Measurements from ENCODE around the gene TNS3.

Gene TNS3

DNA sequence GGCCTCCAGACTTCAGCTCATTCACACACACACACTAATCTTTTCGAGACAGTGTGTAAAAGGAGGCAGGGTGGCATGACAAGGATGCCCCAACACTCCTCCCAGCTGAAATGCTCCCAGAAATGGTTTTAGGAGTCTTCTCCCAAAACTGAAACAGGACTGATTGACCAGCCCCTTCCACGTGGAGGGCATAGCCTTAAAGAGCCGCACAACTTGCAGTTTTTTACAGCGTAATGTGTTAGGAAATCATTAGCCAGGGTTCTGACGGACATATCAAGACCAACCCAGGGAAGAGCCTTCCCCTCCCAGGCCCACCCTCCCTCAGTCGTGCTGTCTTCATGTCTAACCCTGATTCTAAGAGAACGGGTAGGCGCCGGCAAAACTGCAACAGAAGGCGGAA, 224.6 kb downstream of the TNS3 start:
- no peak for DNase-seq

DNA sequence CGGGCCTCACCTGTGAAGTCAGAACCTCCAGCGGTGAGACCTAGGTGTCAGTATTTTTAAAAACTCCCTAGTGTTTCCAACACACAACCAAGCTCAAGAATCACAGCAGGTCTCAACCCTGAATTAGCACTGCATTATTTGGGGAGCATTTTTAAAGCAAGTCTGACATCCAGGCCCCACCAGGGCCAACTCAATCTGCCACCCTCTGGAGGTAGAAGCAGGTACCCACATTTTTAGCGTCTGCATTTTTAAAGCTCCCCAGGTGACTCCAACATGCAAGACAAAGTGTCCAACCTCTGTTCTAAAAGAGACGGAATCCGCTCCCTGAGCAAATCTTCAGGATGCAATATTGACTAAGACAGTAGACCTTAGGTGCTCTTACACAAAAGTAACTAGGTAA, 225.7 kb downstream of the TNS3 start:
- DNase-seq = no peak

GRCh38 chr7:47355684-47356083, 226.2 kb downstream of the TNS3 start:
- DNase-seq = no peak

- no peak for DNase-seq
Measured at GRCh38 chr7:47354831-47355541, 226.9 kb downstream of the TNS3 start.

GRCh38 chr7:47354071-47354470, 227.8 kb downstream of the TNS3 start:
- DNase-seq = no peak

GRCh38 chr7:47352394-47352968, 229.4 kb downstream of the TNS3 start:
- DNase-seq = no peak

GRCh38 chr7:47351233-47352154, 230.4 kb downstream of the TNS3 start:
- DNase-seq = peak; percentile 4

GRCh38 chr7:47350425-47350824, 231.5 kb downstream of the TNS3 start:
- DNase-seq = no peak

GRCh38 chr7:47349401-47349800, 232.5 kb downstream of the TNS3 start:
- no peak for DNase-seq

DNA sequence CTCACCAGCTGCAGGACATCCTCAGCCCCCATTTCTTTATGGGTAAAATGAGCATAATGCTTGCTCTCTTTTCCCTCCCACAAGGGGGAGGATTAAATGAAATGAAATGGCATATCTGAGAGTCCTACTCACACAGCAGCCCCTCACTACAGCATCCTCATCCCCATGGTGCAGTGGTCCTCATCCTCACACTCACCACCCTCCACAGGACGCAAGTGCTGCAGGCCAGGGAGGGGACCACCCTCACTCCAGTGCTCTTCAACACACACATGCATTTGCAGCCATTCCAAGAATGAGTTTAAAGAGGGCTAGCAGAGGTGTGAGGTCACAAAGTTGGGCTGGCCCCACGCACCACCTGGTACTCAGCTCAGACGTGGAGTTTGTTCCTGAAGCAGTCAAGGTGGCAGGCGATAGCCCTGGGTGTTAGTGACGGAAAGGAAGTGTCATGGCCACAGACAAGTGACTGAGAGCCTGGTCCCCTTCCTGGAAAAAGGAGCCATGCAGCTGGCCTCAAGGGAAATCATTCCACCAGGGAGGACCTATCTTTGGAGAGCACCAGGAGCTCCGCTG, 234.0 kb downstream of the TNS3 start:
- no peak for DNase-seq

DNA sequence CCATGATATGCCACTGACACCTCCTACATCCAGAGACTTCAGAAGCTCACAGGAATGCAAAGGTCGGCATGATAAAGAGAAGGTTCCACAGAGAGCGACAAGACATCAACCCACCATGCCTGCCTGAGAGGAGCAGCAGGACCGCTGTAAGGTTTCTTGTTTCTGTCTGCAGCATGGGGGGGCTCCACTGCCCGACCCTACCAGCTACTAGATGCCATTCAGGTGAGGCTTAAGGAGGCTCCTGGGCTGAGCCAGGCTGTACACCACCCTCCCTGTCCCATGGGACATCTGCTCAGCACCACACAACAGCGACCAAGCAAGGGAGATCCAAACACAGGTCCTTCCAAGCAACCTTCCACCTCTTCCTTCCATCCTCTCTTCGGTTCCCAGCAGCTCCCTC, 234.6 kb downstream of the TNS3 start:
- no peak for DNase-seq

- DNase-seq = no peak
Measured at GRCh38 chr7:47346377-47346914, 235.5 kb downstream of the TNS3 start.

GRCh38 chr7:47345857-47346298, 236.0 kb downstream of the TNS3 start:
- DNase-seq = no peak

DNA sequence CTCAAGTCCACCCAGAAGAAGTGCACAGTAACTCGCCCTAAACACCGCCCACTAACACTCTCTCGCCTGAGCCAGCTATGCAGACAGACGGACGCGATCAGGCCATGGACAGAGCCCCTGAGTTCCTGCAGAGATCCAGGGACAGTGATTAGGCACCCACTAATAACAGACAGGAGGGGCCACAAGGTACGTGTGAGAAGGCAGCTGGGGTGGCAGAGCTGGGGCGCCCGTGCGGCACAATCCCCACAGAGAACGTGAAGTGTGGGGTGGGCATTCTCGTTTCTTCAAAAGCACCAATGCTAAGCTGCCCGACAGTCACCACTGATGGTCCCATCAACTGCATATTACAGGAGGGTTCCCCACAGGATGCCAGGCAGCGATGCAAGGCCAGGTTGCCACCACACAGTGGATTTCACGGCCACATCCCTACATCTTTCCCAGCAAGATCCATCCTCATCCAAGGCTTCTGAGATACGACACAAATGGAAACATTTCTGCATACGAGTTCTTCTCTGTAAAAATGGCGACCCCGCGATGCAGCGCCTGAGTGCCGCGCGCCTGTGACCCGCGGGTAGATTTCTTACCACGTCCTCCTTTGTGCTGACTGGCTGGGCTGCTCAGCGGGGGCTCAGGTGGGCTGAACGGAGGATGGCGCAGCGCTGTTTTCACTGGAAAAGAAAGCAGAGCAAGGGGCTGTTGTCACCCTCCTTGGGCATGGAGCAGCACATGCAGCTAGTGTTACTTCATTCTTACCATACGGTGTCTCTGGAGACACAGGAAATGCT, 237.5 kb downstream of the TNS3 start:
- no peak for DNase-seq

DNA sequence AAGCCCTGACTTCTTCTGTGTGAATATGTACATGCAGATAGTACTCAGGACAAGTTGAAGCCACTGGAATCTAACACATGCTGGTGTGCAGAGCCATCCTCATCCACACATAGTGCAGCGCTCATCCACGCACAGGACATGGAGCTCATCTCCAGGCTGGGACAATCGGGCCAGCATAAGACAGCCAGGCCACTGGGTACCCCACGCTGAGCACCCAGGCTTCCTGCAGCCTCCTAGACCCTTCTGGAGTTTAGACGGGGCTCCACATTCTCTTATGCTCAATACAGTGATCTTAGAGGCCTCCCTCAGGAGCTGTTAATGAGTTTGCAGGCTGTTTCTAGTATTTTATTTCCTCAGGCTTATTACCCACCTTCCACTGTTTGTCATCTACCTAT, 238.9 kb downstream of the TNS3 start:
- DNase-seq = no peak

GRCh38 chr7:47342296-47343060, 239.4 kb downstream of the TNS3 start:
- no peak for DNase-seq

DNA sequence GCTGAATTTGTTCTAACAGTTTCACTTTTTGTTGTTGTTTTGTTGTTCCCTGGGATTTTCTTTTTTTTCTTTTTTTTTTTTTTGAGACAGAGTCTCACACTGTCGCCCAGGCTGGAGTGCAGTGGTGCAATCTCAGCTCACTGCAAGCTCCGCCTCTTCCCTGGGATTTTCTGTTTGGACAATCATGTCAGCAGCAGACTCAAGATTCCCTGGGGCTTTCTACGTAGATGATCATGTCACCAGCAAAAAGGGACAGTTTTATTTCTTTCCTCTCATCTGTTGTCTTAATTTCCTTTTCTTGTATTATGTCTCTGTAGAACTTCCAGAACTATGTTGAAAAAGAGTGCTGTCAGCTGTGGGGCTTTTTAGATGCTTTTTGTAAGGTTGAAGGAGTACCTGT, 241.4 kb downstream of the TNS3 start:
- no peak for DNase-seq

- no peak for DNase-seq
Measured at GRCh38 chr7:47338026-47338425, 243.9 kb downstream of the TNS3 start.

- DNase-seq = no peak
Measured at GRCh38 chr7:47337531-47337930, 244.4 kb downstream of the TNS3 start.

- no peak for DNase-seq
Measured at GRCh38 chr7:47336472-47337425, 245.2 kb downstream of the TNS3 start.

Data from NCI-H82 (cell line).